SKM-1 treated with dmso at 0.1 percent for 144 hours (cell line): ENCODE data around the gene NDUFB11.
"Not testable (repeated sequence)": the region's sequence is repeated elsewhere in the genome, so short reads cannot be mapped to it uniquely, and the experiment has no call there.

ENCODE experiments used
- DNase-seq: peaks from one replicate; lab custom pipeline; 2025; ENCODE audit not compliant: unreplicated experiment; lab: John Stamatoyannopoulos, UW

The NDUFB11 gene

DNA sequence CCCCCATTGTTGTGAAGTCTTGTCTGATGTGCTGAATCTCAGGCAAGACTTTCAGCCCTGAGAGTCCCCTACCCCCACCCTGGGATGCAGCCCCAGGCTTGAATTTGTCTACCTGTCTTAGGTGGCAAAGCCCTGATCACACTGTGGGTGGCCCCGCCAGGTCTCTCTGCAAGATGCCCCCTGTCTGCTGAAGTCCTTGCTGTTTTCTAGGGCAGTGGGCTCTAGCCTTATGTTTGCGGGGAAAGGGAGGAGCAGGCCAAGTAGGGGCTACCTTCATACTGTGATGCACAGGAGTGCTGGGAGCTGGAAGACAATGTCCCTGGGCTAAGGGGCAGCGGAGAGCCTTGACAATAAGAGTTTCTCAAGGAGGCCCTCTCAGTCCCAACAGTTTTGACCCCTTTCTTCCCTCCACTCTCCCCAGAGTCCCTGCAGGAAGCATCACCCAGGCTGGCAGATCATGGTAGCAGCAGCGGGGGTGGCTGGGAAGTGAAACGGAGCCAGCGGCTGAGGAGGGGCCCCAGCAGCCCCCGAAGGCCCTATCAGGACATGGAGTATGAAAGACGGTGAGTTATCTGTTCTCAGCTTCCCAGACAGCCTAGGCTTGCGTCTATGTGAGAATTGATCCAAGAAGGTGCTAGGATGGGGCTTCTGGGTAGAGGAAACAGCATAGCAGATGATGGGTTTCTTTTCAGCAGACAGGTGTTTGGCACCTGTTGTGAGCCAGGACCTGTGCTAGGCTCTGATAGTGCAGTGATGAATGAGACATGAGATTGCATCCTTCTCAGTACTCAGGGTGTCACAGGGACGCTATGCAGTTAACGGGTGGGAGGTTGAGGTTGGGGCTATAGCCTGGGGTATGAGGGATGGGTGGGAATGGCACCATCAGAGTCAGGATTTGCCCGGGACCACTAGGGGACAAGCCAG is 2.7 kb upstream of the NDUFB11 start:
- no peak for DNase-seq

DNA sequence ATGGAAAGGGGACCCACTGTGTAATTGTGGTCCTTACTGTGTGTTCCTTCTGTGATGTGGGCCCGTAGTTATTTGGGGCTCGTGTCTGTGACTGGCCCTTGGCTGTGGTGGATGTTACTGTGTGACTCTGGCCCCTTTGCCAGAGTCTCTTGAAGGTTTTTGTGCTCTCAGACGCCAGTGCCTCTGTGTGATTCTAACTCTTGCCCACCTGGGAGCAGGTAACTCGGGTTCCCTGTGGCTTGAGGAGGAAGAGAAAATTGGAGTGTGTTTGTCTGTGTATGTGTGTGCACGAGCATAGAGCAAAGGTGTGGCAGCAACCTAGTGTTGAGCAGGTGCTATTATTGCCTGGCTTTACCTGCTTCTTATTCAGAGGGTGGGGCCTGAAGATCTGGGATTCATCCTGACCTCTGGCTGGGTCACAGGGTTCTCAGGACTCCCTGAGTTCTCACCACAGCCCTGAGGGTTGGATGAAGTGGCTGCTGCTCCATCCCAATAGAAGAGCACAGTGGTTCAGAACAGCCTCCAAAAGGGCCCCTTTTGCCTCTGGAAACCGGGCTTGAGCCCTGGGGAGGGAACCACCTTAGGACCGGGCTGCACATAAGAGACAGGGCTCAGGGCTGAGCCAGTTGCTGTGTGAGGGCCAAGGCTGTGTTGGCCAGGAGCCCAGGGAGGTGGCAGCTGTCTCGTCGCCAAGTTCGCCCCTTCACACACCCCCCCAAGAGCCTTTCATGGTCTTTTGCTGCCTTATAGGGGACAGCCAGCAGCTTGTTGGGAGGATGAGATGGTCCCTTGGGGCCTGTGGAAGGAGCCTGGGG is 1.8 kb upstream of the NDUFB11 start:
- DNase-seq, result no peak

DNA sequence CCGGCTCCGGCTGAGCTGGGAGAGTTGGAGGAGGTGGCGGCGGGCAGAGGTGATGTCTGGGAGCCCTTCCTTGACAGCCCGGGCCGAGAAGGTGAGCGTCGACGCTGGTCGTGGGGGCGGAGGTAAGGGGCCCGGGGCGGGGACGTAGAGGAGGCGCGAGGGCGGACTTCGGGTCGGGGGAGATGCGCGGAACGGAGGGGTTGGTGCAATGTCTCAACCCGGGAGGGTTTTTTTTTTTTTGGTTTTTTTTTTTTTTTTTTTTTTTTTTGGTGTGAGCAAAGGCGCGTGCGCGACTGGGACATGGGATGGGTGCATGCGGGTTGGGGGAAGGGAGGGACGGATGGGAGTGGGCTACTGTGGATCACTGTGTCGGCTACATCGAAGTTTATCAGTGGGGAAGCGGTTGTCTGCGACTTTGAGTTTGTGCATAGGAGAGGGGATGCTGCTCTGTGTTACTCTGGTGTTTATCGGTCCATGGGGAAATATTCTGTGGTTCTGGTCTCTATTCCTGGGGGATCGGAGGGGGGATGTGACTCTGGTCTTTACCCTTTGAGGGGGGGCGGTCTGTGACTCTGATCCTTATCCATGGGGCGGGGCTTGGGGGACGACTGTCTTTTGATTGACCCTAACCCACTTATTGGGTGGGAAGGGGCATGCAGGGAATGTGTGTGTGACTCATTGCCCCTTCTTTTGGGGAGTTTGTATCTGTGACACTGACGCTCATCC is 1.1 kb upstream of the NDUFB11 start:
- no peak for DNase-seq

DNA sequence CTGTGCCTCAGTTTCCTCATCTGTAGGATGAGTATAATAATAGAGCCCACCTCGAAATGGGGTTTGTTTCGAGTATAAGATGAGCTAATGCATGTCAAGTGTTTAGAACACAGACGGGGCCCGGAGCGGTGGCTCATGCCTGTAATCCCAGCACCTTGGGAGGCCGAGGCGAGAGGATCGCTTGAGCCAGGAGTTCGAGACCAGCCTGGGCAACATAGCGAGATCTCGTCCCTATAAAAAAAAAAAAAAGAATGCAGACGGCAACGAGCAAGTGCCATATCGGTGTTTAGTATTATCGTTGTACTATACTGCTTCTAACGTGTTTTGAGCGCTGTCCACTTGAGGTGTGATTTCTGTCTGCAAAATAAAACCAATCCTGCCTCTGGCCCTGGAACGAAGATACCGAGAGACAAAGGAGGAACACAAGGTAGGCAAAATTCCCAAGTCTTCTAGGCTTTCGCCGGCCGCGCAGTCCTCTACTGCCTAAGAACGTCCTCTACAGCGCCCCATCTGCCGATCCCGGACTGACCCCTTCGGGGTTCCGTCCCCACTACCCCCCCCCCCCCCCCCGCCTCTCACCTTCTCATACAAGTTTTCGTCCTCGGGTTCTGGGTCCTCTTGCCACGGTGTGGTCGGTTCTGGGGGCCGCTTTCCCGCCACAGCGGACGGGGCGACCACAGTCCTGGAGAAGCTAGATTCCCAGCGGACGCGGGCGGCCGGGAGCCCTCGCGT is 442 bp downstream of the NDUFB11 start:
- peak; percentile 17 for DNase-seq

DNA sequence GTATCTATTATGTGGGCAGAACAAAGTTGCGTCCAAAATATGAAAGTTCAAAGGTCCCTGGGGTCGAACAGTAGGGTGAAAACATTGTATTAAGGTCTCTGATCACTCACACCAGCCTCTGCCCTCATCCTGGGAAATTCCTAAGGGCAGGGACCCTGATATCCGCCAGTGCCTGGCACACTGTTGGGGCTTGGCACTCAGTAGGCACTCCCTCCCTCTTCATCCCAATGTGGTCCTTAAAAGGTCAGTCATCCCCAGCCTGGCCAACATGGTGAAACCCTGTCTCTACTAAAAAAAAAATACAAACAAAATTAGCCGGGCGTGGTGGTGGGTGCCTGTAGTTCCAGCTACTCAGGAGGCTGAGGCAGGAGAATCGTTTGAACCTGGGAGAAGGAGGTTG is 6.3 kb downstream of the NDUFB11 start:
- no peak for DNase-seq

DNA sequence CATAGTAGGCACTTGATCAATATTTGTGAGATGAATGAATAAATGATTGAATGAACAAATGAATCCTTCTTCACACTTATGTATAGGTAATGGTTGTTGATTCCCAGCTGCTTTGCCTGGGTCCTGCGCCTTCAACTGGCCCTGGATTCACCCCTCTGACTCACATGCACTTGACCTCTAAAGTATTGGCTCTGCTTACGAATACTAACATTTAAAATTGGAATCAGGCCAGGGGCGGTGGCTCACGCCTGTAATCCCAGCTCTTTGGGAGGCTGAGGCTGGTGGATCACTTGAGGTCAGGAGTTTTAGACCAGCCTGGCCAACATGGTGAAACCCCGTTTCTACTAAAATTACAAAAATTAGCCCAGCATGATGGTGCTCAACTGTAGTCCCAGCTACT is 8.9 kb downstream of the NDUFB11 start:
- not testable (repeated sequence) for DNase-seq

DNA sequence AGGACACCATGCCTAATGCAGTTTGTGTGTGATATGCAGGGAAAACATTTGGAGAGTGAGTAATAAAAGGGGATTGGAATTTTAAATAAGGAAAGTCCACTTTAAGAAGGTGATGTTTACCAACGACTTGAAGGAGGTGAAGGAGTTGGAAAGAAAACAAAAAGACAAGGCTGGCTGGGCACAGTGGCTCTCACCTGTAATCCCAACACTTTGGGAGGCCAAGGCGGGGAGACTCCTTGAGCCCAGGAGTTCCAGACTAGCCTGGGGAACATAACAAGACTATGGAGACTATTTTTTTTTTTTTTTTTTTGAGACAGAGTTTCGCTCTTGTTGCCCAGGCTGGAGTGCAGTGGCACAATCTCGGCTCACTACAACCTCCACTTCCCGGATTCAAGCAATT is 11.0 kb downstream of the NDUFB11 start:
- no peak for DNase-seq

DNA sequence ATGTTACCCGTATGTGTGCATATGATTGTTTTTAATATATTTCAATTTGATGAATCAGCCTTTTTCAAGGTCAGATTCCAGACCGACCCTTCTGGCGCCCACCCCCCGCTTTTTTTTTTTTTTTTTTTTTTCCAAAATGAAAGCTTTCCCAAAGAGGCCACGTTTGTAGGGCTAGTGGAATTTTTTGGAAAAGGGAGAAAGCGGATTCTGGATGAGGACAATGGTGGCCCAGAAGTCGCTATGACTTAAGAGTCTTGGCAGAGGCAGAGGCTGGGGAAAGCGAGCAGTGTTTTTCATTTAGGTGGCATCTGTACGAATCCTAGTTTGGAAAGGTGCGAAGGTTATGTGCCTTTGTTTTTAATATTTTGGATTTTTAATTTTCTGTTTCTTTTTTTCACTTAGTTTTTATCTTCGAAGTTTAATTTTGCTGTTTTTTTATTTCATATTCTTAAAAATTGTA is 14.6 kb downstream of the NDUFB11 start:
- DNase-seq, result no peak

DNA sequence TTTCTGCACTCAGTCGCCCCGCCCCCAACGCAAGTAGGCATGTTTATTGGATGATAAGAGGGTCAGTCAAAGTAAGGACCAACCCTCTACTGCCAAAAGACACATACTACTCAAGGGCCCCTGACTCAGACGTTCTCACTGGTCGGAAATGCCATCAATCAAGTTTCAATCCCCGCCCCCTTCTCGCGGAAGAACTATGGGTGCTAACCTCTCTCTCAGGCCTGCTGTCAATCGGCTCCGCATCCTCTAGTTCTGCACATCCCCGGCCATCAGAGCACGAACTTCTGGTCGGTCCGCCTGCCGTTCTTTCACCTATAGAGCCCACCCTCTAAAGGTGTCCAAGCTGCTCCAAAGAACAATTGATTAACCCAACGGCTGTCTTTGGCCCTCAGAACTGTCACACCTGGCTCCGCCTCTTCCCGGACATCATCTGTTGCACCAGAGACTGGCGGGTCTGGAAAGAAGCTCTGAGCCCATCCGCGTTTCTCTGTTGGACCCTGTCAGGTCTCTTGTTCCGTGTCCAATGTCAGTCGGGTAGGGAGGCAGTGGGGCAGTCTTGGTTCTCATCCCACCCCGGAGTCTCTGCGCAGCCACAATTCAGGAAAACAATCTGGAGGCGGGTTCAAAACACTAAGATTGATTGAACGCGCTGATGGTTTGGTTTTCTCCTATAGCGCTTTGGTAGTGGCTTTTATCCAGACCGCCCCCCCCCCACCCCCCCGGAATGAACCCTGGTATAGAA is 15.2 kb downstream of the NDUFB11 start:
- peak; percentile 84 for DNase-seq

DNA sequence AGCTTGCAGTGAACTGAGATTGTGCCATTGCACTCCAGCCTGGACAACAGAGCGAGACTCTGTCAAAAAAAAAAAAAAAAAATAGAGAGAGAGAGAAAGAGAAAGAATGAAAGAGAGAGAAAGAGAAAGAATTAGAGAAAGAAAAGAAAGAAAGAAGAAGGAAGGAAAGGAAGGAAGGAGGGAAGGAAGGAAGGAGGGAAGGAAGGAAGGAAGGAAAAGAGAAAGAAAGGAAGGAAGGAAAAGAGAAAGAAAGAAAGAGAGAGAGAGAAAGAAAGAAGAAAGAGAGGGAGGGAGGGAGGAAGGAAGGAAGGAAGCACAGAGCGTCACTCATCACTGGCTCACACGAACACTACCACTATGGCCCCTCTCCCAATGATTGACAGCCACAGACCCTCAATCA is 20.0 kb downstream of the NDUFB11 start:
- not testable (repeated sequence) for DNase-seq

DNA sequence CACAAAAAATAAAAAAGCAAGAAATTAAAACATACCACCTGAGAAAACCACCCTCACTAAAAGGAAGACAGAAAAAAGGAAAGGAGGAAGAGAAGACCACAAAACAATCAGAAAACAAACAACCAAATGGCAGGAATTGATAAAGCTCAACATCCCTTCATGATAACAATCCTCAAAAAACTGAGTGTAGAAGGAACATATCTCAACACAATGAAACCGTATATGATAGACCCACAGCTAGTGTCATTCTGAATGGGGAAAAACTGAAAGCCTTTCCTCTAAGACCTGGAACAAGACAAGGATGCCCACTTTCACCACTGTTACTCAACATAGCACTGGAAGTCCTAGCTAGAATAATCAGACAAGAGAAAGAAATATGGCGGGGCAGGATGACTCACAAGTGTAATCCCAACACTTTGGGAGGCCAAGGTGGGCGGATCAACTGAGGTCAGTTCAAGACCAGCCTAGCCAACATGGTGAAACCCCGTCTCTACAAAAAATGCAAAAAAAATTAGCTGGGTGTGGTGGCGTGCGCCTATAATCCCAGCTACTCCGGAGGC is 27.9 kb downstream of the NDUFB11 start:
- DNase-seq, result not testable (repeated sequence)

DNA sequence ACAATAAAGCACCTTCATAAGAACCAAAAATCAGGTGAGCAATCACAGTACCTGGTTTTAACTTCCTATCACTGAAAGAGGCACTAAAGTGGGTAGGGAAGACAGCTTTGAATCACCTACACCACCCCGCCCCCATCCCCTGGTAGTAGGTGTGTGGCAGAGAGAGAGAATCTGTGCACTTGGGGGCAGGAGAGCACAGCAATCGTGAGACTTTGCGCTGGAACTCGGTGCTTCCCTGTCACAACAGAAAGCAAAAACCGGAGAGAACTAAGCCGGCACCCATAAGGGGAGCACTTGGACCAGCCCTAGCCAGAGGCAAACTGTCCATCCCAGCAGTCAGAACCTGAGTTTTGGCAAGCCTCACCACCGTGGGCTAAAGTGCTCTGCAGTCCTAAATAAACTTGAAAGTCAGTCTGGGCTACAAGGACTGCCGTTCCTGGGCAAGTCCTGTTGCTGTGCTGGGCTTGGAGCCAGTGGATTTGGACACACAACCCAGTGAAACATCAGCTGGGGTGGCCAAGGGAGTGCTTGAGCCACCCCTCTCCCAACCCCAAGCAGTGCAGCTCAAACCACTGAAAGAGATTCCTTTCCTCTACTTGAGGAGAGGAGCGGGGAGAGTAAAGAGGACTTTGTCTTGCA is 32.1 kb downstream of the NDUFB11 start:
- no peak for DNase-seq

DNA sequence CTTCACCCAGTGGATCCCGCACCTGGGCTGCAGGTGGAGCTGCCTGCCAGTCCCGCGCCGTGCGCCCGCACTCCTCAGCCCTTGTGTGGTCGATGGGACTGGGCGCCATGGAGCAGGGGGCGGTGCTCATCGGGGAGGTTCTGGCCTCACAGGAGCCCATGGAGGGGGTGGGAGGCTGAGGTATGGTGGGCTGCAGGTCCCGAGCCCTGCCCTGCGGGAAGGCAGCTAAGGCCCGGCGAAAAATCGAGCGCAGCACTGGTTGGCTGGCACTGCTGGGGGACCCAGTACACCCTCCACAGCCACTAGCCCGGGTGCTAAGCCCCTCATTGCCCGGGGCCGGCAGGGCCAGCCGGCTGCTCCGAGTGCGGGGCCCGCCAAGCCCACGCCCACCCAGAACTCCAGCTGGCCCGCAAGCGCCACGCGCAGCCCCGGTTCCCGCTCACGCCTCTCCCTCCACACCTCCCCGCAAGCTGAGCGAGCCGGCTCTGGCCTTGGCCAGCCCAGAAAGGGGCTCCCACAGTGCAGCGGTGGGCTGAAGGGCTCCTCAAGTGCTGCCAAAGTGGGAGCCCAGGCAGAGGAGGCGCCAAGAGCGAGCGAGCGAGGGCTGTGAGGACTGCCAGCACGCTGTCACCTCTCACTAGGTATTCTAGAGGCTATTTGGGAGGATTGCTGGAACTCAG is 33.4 kb downstream of the NDUFB11 start:
- DNase-seq, result not testable (repeated sequence)

DNA sequence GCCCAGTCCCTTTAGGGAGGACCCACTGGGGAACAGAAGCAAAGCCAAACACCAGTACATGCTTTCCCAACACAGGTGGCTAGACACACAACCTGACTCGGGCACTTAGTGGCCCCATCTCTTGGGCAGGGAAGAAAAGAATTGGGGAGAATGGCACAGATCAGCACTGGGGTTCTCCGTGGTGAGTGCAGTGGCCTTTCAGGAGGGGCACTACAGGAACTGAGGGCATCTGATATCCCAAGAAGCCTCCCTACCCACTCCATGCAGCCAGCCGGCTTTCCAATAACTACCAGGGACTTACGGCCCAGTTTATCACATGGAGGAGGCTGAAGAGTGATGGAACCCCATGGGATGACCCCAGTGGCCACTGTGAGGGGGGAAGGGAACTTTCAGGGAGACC is 43.3 kb downstream of the NDUFB11 start:
- DNase-seq, result no peak

DNA sequence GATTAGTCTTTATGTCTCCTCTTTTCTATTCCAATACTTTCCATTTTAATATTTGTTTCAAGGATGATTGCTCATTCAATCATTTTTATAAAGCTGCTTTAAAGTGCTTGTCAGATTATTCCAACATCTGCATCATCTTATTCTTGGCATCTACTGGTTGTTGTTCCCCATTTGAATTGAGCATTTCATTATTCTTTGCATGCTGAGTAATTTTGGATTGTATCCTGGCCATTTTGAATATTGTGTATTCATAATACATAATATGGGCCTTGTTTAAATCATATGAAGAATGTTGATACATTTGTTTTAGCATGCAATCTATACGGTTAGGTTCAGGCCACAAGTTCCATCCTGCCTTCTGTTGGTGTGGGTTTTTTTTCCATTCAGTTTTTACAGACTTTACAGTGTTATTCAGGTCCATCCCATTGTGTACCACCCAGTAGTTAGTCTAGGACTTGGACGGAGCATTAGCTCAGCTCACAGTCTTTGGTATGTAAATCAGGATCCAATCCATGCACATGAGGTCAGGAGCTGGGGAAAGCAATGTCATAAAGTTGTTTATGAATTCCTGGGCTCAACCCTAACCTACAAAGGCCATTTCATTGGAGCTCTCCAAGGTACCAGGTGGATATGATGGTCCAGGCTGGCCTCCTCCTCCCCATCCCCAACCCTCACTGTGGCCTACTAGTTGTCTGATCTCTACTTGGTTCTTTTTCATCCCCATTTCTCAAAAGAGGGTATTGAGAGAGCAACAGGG is 46.0 kb downstream of the NDUFB11 start:
- DNase-seq, result no peak

DNA sequence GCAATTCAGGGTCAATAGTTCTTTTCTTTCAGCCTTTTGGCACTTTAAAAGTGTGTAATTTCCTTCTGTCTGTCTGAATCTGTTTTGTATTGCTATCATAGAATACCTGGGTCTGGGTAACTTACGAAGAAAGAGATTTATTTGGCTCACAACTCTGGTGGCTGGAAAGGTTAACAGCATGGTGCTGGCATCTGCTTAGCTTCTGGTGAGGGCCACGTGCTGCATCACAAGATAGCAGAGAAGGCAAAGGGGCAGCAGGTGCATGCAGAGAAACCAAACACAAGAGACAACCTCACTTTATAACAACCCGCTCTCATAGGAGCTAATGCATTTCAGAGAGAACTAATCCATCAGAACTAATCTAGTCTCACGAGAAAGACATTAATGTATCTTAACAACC is 47.5 kb downstream of the NDUFB11 start:
- no peak for DNase-seq

DNA sequence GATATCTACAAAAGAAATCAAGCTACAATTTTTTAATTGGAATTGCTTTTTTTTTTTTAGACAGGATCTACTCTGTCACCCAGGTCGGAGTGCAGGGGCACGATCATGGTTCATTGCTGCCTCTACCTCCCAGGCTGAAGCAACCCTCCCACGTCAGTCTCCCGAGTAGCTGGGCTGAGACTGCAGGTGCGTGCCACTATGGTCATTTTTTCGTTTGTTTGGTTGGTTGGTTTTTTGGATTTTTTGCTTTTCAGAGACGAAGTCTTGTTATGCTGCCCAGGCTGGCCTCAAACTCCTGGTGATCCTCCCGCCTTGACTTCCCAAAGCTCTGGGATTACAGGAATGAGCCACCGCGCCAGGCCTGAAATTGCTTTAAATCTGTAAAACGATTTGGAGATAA is 50.6 kb downstream of the NDUFB11 start:
- no peak for DNase-seq

DNA sequence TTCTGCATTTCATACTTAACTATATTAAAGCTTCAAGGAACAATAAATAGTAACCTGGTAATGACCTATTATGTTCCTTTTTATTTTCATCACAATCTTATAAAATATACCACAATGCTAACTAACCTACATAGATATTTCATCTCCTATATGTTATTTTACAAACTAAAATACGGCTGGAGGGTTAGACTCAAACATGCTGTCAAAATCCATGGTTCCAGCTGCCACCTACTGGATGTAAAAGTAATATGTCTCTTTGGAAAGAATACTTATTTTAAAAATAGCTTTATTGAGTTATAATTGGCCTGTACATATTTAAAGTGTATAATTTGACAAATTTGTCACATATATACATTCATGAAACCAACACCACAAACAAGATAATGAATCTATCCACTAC is 51.3 kb downstream of the NDUFB11 start:
- peak; percentile 2 for DNase-seq
